ENCODE results near the gene PPEF1. TPM values are rescaled to one million over a fixed set of nuclear protein-coding genes. Genes with fewer than 3 reads are reported as not detected.

PPEF1 gene
- polyA plus RNA-seq, 1 donor from 2014 or later = 1.5 TPM

GRCh38 chrX:18696653-18697052 is 10.8 kb upstream of the PPEF1 start:
- no peaks in the 10 kb centered on the region for H3K27me3 ChIP-seq (ENCODE audit: insufficient read depth, low read depth, low read length)
- H3K4me3 ChIP-seq (ENCODE audit: low read length) = no peak overlapping the region
- TF ChIP-seq EP300 (conservative IDR thresholded peaks at IDR 0.05; ENCODE audit: poor library complexity, severe bottlenecking) (no peak), POLR2AphosphoS5 (IDR thresholded peaks at IDR 0.05) (no peak), SMC3 (conservative IDR thresholded peaks at IDR 0.05; ENCODE audit: poor library complexity) (no peak), TAF1 (IDR thresholded peaks at IDR 0.05; ENCODE audit: low read depth) (no peak), EZH2 (IDR thresholded peaks at IDR 0.05; ENCODE audit: borderline replicate concordance, insufficient read depth, low read length, poor library complexity, severe bottlenecking) (no peak), MXI1 (conservative IDR thresholded peaks at IDR 0.05; ENCODE audit: poor library complexity, severe bottlenecking) (no peak), RAD21 (conservative IDR thresholded peaks at IDR 0.05) (no peak)
- TF ChIP-seq, protein P1, sequence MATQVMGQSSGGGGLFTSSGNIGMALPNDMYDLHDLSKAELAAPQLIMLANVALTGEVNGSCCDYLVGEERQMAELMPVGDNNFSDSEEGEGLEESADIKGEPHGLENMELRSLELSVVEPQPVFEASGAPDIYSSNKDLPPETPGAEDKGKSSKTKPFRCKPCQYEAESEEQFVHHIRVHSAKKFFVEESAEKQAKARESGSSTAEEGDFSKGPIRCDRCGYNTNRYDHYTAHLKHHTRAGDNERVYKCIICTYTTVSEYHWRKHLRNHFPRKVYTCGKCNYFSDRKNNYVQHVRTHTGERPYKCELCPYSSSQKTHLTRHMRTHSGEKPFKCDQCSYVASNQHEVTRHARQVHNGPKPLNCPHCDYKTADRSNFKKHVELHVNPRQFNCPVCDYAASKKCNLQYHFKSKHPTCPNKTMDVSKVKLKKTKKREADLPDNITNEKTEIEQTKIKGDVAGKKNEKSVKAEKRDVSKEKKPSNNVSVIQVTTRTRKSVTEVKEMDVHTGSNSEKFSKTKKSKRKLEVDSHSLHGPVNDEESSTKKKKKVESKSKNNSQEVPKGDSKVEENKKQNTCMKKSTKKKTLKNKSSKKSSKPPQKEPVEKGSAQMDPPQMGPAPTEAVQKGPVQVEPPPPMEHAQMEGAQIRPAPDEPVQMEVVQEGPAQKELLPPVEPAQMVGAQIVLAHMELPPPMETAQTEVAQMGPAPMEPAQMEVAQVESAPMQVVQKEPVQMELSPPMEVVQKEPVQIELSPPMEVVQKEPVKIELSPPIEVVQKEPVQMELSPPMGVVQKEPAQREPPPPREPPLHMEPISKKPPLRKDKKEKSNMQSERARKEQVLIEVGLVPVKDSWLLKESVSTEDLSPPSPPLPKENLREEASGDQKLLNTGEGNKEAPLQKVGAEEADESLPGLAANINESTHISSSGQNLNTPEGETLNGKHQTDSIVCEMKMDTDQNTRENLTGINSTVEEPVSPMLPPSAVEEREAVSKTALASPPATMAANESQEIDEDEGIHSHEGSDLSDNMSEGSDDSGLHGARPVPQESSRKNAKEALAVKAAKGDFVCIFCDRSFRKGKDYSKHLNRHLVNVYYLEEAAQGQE (IDR thresholded peaks at IDR 0.05; ENCODE audit: borderline replicate concordance) = no peak
- TF ChIP-seq, protein P2, sequence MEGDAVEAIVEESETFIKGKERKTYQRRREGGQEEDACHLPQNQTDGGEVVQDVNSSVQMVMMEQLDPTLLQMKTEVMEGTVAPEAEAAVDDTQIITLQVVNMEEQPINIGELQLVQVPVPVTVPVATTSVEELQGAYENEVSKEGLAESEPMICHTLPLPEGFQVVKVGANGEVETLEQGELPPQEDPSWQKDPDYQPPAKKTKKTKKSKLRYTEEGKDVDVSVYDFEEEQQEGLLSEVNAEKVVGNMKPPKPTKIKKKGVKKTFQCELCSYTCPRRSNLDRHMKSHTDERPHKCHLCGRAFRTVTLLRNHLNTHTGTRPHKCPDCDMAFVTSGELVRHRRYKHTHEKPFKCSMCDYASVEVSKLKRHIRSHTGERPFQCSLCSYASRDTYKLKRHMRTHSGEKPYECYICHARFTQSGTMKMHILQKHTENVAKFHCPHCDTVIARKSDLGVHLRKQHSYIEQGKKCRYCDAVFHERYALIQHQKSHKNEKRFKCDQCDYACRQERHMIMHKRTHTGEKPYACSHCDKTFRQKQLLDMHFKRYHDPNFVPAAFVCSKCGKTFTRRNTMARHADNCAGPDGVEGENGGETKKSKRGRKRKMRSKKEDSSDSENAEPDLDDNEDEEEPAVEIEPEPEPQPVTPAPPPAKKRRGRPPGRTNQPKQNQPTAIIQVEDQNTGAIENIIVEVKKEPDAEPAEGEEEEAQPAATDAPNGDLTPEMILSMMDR (IDR thresholded peaks at IDR 0.05; ENCODE audit: poor library complexity, severe bottlenecking) = no peak
- H3K9ac ChIP-seq (ENCODE audit: low read length) = no peak overlapping the region
- H4K20me1 ChIP-seq (ENCODE audit: insufficient read depth) = no peaks in the 10 kb centered on the region
- no peak overlapping the region for H3K4me2 ChIP-seq (ENCODE audit: low read length)
- H3K9me3 ChIP-seq (ENCODE audit: low read length) = no peaks in the 10 kb centered on the region
- H3F3A ChIP-seq (ENCODE audit: insufficient read depth, low read length, poor library complexity, severe bottlenecking) = no peaks in the 10 kb centered on the region
- no peaks in the 10 kb centered on the region for H3K9me2 ChIP-seq (ENCODE audit: insufficient read depth, low read length)
- no peaks in the 10 kb centered on the region for H3K79me2 ChIP-seq (replicated peaks; ENCODE audit: insufficient read depth, low read length)
- no peak overlapping the region for H3K27ac ChIP-seq (ENCODE audit: low read length)
- H2AFZ ChIP-seq (ENCODE audit: low read depth, low read length) = no peak overlapping the region
- H3K36me3 ChIP-seq (ENCODE audit: insufficient read depth, low read length) = no peaks in the 10 kb centered on the region

DNA sequence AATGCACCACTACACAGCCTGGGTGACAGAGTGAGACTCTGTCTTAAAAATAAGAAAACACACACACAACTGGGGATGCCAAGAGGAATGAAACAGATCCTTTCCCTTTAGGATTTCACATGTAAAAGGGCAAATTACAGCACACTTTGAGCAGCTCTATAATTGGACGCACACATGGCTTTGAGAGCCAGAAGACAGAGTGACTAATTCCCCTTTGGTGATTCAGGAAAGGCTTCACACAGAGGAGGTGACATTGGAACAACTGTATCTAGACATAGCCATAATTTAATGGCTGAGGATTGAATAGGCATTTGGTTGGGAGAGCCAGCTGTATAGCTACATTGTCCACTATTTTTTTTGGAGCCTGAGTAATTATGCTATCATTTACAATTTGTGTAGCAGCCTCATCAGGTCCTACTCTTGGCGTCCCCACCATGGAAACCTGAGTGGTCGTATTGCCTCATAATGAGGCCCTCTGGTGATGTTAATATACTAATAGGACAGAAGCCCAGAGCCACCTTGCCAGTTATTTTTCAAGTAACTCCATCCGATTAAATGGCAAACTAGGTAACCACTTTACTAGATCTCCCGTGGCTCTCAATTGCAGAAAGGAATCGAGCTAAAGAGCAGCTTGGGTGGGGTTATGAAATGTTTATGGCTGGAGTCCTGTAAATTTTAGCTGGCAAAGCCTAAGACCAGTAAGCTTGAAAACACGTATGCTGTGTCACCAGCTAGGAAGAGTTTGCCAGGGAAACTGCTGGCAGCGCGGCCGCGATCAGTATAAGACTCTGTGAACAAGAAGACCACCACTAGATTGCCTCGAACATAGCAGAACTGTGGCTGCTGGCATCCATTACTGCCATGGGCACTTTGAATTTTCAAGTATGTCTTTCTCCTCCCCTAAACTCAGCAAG is 8.5 kb upstream of the PPEF1 start:
- H3K9me2 ChIP-seq (ENCODE audit: insufficient read depth, low read length) = no peaks in the 10 kb centered on the region
- no peak overlapping the region for H3K27ac ChIP-seq (ENCODE audit: low read length)
- H3K36me3 ChIP-seq (ENCODE audit: insufficient read depth, low read length) = no peaks in the 10 kb centered on the region
- no peaks in the 10 kb centered on the region for H3K79me2 ChIP-seq (replicated peaks; ENCODE audit: insufficient read depth, low read length)
- no peaks in the 10 kb centered on the region for H4K20me1 ChIP-seq (ENCODE audit: insufficient read depth)
- no peaks in the 10 kb centered on the region for H3K27me3 ChIP-seq (ENCODE audit: insufficient read depth, low read depth, low read length)
- no peak overlapping the region for H3K9ac ChIP-seq (ENCODE audit: low read length)
- H2AFZ ChIP-seq (ENCODE audit: low read depth, low read length) = no peak overlapping the region
- H3F3A ChIP-seq (ENCODE audit: insufficient read depth, low read length, poor library complexity, severe bottlenecking) = no peaks in the 10 kb centered on the region
- H3K9me3 ChIP-seq (ENCODE audit: low read length) = no peaks in the 10 kb centered on the region
- H3K4me2 ChIP-seq (ENCODE audit: low read length) = no peak overlapping the region
- TF ChIP-seq, protein P1 (IDR thresholded peaks at IDR 0.05; ENCODE audit: borderline replicate concordance) = no peak
- no peak for TF ChIP-seq SMC3 (conservative IDR thresholded peaks at IDR 0.05; ENCODE audit: poor library complexity)
- TF ChIP-seq EZH2 (IDR thresholded peaks at IDR 0.05; ENCODE audit: borderline replicate concordance, insufficient read depth, low read length, poor library complexity, severe bottlenecking) = no peak
- TF ChIP-seq, protein P2 (IDR thresholded peaks at IDR 0.05; ENCODE audit: poor library complexity, severe bottlenecking) = no peak
- no peak for TF ChIP-seq TAF1 (IDR thresholded peaks at IDR 0.05; ENCODE audit: low read depth)
- no peak for TF ChIP-seq MXI1 (conservative IDR thresholded peaks at IDR 0.05; ENCODE audit: poor library complexity, severe bottlenecking)
- TF ChIP-seq POLR2AphosphoS5 (IDR thresholded peaks at IDR 0.05) = no peak
- TF ChIP-seq RAD21 (conservative IDR thresholded peaks at IDR 0.05) = no peak
- TF ChIP-seq EP300 (conservative IDR thresholded peaks at IDR 0.05; ENCODE audit: poor library complexity, severe bottlenecking) = no peak
- no peak overlapping the region for H3K4me3 ChIP-seq (ENCODE audit: low read length)
